Body of pancreas (tissue), 4 donors: ENCODE data around the gene THSD7A. TPM values are rescaled to one million over a fixed set of nuclear protein-coding genes. Genes with fewer than 3 reads are reported as not detected.
A peak's percentile ranks its signal among the peaks of the same experiment; 100 is the strongest.

Experiments
- ATAC-seq: fragments of 150-250 bp; one replicate; pipeline ENCODE4 v1.9.1; 2016
- DNase-seq, 4 donors: peaks; one replicate each; pipeline ENCODE4 v3.0.0-alpha.2; 2019
- H3K27ac ChIP-seq, 4 donors: fragments of 200-600 bp; sonication (generic); 1 replicate in 3 of 4; 2 replicates in 1 of 4; pipeline versions ENCODE4 v1.5.1 to v1.6.1; 2016 to 2019; ENCODE audit warnings: mild to moderate bottlenecking in 1 of 4, mixed read lengths in 1 of 4, moderate library complexity in 1 of 4
- H3K27me3 ChIP-seq, 2 donors: fragments of 200-600 bp; sonication (generic); one replicate each; pipeline ENCODE4 v1.6.0; 2016; ENCODE audit warnings: mild to moderate bottlenecking in 1 of 2
- H3K36me3 ChIP-seq, 2 donors: fragments of 200-600 bp; sonication (generic); replicated peaks in 1 of 2; 2 replicates each; pipeline ENCODE4 v1.5.1; 2016; ENCODE audit warnings: low read depth in 2 of 2; ENCODE audit not compliant: insufficient read depth in 1 of 2
- H3K4me1 ChIP-seq: fragments of 200-600 bp; sonication (generic); one replicate; pipeline ENCODE4 v1.6.0; 2016
- H3K4me3 ChIP-seq, 2 donors: fragments of 200-600 bp; sonication (generic); 1 replicate in 1 of 2; 2 replicates in 1 of 2; pipeline ENCODE4 v1.5.1; 2016 to 2019
- H3K9me3 ChIP-seq, 3 donors: fragments of 200-600 bp; sonication (generic); 1 replicate in 2 of 3; 2 replicates in 1 of 3; pipeline ENCODE4 v1.5.1; 2016
- POLR2A ChIP-seq, 3 donors: fragments of 450-650 bp; IDR thresholded peaks; one replicate each; pipeline ENCODE4 v1.6.1; 2016; ENCODE audit warnings: antibody characterized with exemption in 3 of 3, mild to moderate bottlenecking in 2 of 3
- WGBS, 2 donors: methylation state at CpG; one replicate each; pipeline ENCODE4 v1.1.5; 2017; 5-methylcytosine and 5-hydroxymethylcytosine counted together
- intact Hi-C: fragments of 100-400 bp; cut with DNase I; formaldehyde crosslinking; loops from one replicate; pipeline ENCODE4 v1.15.1; 2023
- total RNA-seq, 2 donors: library from RNA; depleted of rRNA; stranded (reverse); fragments of >200 nt; gene quantifications; one replicate each; pipeline ENCODE4 v1.1.0, GENCODE V29; 2016
- TF ChIP-seq, protein P1 (sequence below), 7 experiments: fragments of 450-650 bp in 4 of 7; fragments of 200-600 bp in 3 of 7; sonication (generic) in 3 of 7; IDR thresholded peaks; one replicate each; pipeline ENCODE4 v1.5.1; 2016 to 2019; ENCODE audit warnings: antibody characterized with exemption in 7 of 7

THSD7A gene
- total RNA-seq, 2 donors from 2014 or later = 0.66 to 7.0 TPM

GRCh38 chr7:11430112-11430511, 401.9 kb downstream of the THSD7A start:
- H3K27ac ChIP-seq = no peak overlapping the region
- no peaks in the 10 kb centered on the region for H3K9me3 ChIP-seq
- no peaks in the 10 kb centered on the region for H3K4me1 ChIP-seq
- DNase-seq (no peak), ATAC-seq (no peak)
- H3K27me3 ChIP-seq = no peaks in the 10 kb centered on the region
- TF ChIP-seq, protein P1, sequence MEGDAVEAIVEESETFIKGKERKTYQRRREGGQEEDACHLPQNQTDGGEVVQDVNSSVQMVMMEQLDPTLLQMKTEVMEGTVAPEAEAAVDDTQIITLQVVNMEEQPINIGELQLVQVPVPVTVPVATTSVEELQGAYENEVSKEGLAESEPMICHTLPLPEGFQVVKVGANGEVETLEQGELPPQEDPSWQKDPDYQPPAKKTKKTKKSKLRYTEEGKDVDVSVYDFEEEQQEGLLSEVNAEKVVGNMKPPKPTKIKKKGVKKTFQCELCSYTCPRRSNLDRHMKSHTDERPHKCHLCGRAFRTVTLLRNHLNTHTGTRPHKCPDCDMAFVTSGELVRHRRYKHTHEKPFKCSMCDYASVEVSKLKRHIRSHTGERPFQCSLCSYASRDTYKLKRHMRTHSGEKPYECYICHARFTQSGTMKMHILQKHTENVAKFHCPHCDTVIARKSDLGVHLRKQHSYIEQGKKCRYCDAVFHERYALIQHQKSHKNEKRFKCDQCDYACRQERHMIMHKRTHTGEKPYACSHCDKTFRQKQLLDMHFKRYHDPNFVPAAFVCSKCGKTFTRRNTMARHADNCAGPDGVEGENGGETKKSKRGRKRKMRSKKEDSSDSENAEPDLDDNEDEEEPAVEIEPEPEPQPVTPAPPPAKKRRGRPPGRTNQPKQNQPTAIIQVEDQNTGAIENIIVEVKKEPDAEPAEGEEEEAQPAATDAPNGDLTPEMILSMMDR (IDR thresholded peaks at IDR 0.05) = no peak
- 41 to 52% methylated on average over 2 of the region's 2 CpGs for WGBS, 2 donors
- intact Hi-C loops = no loop called here
- H3K36me3 ChIP-seq = no peaks in the 10 kb centered on the region
- no peak overlapping the region for H3K4me3 ChIP-seq

DNA sequence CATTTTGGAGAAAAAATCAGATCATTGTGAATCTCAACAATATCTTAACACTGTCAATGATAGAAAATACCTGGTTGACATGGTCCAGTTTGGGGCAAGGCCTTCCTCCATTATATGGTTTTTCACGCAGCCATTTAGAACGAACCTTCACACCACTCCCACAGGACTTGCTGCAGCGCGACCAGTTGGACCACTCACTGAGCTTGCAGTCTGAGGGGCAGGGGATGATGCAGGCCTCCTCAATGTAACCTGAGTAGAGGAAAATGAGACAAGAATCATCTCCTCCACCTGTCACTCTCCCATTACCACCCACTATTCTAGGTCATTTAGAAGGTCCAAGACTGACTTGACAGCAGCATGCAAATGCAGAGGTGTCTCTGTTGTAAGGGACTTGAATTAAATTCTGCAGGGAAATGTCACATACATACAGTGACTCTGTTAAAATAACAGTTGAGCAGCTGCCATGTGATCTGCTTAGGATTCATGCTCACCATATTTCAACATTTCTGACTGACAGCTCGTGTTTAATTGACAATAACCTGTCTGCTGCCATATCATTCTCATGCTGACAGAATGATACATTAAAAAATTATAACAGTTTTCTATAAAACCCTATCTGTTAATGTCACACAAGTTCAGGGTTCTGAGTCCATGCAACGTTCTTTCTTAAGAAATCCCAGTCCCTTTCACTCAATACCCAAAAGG, 403.0 kb downstream of the THSD7A start:
- Histone ChIP-seq H3K4me3 (no peak overlapping the region), H3K27me3 (no peaks in the 10 kb centered on the region), H3K36me3 (no peaks in the 10 kb centered on the region), H3K4me1 (no peaks in the 10 kb centered on the region), H3K9me3 (no peaks in the 10 kb centered on the region), H3K27ac (no peak overlapping the region)
- 89 to 92% methylated on average over 6 of the region's 6 CpGs for WGBS, 2 donors
- intact Hi-C loops = loop anchor here (10.0 kb wide), 1 partner anchor 896 kb away; no protein-coding TSS in a partner anchor
- DNase-seq = no peak
- TF ChIP-seq, protein P1 (IDR thresholded peaks at IDR 0.05) = no peak
- TF ChIP-seq POLR2A (IDR thresholded peaks at IDR 0.05) = no peak
- no peak for ATAC-seq

GRCh38 chr7:11427686-11428273, 404.2 kb downstream of the THSD7A start:
- 0% methylated on average over 1 of the region's 1 CpG for WGBS, 2 donors
- intact Hi-C loops = loop anchor here (10.0 kb wide), 1 partner anchor 897 kb away; no protein-coding TSS in a partner anchor
- DNase-seq (peak in 1 of 4 donors; percentile 48), ATAC-seq (peak; percentile 65)
- no peaks in the 10 kb centered on the region for H3K9me3 ChIP-seq
- no peak for TF ChIP-seq POLR2A (IDR thresholded peaks at IDR 0.05)
- TF ChIP-seq, protein P1 (IDR thresholded peaks at IDR 0.05) = peak; percentile 42 to 89 (median 76)
- H3K27ac ChIP-seq = no peak overlapping the region
- no peak overlapping the region for H3K4me3 ChIP-seq
- no peaks in the 10 kb centered on the region for H3K36me3 ChIP-seq
- no peaks in the 10 kb centered on the region for H3K27me3 ChIP-seq
- H3K4me1 ChIP-seq = no peaks in the 10 kb centered on the region

GRCh38 chr7:11424006-11424405, 408.0 kb downstream of the THSD7A start:
- intact Hi-C loops = loop anchor here (10.0 kb wide), 1 partner anchor 901 kb away; no protein-coding TSS in a partner anchor
- no peak for TF ChIP-seq POLR2A (IDR thresholded peaks at IDR 0.05)
- TF ChIP-seq, protein P1 (IDR thresholded peaks at IDR 0.05) = no peak
- Histone ChIP-seq H3K36me3 (no peaks in the 10 kb centered on the region), H3K9me3 (no peaks in the 10 kb centered on the region), H3K4me1 (no peaks in the 10 kb centered on the region), H3K4me3 (no peak overlapping the region), H3K27ac (no peak overlapping the region), H3K27me3 (no peaks in the 10 kb centered on the region)
- WGBS, 2 donors = 95% methylated on average over 2 of the region's 2 CpGs
- DNase-seq (no peak), ATAC-seq (no peak)
